ENCODE data around the gene EMILIN1.
A peak's percentile ranks its signal among the peaks of the same experiment; 100 is the strongest.
"Not testable (repeated sequence)": the region's sequence is repeated elsewhere in the genome, so short reads cannot be mapped to it uniquely, and the experiment has no call there.

EMILIN1 gene

DNA sequence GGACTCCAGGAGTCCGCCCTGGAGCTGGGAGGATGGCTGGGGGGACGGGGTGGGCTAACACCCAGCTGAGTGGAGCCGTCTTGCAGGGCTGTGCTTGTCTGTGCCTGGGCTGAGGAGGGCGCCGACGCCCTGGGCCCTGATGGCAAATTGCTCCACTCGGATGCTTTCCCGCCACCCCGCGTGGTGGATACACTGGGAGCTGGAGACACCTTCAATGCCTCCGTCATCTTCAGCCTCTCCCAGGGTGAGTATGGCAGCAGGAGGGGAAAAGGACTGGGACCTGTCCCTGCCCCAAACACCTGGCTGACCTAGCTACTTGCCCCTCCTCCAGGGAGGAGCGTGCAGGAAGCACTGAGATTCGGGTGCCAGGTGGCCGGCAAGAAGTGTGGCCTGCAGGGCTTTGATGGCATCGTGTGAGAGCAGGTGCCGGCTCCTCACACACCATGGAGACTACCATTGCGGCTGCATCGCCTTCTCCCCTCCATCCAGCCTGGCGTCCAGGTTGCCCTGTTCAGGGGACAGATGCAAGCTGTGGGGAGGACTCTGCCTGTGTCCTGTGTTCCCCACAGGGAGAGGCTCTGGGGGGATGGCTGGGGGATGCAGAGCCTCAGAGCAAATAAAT, 21.0 kb downstream of the EMILIN1 start:
- H3K9me3 ChIP-seq (ENCODE audit: control insufficient read depth in 1 of 2, low read length in 2 of 2), result no peaks in the 10 kb centered on the region
- H3K27ac ChIP-seq (ENCODE audit: low read length), result no peak overlapping the region
- H3K36me3 ChIP-seq (ENCODE audit: control insufficient read depth in 1 of 2, insufficient read depth in 2 of 2, low read length in 2 of 2), result peaks cover 0 to 3% of the 10 kb centered on the region in 2 donors
- no peak overlapping the region for H3K4me3 ChIP-seq (ENCODE audit: low read depth in 1 of 2, low read length in 2 of 2)
- H3K4me1 ChIP-seq (ENCODE audit: control insufficient read depth in 1 of 2, insufficient read depth in 2 of 2, low read length in 2 of 2), result peaks cover 10 to 11% of the 10 kb centered on the region in 2 donors
- no peaks in the 10 kb centered on the region for H3K27me3 ChIP-seq (ENCODE audit: low read depth, low read length)

- H3K4me3 ChIP-seq (ENCODE audit: low read depth in 1 of 2, low read length in 2 of 2), result no peak overlapping the region
- no peaks in the 10 kb centered on the region for H3K27me3 ChIP-seq (ENCODE audit: low read depth, low read length)
- no peak overlapping the region for H3K27ac ChIP-seq (ENCODE audit: low read length)
- H3K9me3 ChIP-seq (ENCODE audit: control insufficient read depth in 1 of 2, low read length in 2 of 2), result no peaks in the 10 kb centered on the region
- peaks cover 0 to 3% of the 10 kb centered on the region in 2 donors for H3K36me3 ChIP-seq (ENCODE audit: control insufficient read depth in 1 of 2, insufficient read depth in 2 of 2, low read length in 2 of 2)
- peaks cover 10 to 11% of the 10 kb centered on the region in 2 donors for H3K4me1 ChIP-seq (ENCODE audit: control insufficient read depth in 1 of 2, insufficient read depth in 2 of 2, low read length in 2 of 2)
Measured at GRCh38 chr2:27100036-27100435, 21.6 kb downstream of the EMILIN1 start.

GRCh38 chr2:27102329-27102728, 23.9 kb downstream of the EMILIN1 start:
- no peaks in the 10 kb centered on the region for H3K9me3 ChIP-seq (ENCODE audit: control insufficient read depth in 1 of 2, low read length in 2 of 2)
- peaks cover 0 to 3% of the 10 kb centered on the region in 2 donors for H3K36me3 ChIP-seq (ENCODE audit: control insufficient read depth in 1 of 2, insufficient read depth in 2 of 2, low read length in 2 of 2)
- no peaks in the 10 kb centered on the region for H3K4me1 ChIP-seq (ENCODE audit: control insufficient read depth in 1 of 2, insufficient read depth in 2 of 2, low read length in 2 of 2)
- H3K27me3 ChIP-seq (ENCODE audit: low read depth, low read length), result no peaks in the 10 kb centered on the region
- H3K27ac ChIP-seq (ENCODE audit: low read length), result no peak overlapping the region
- no peak overlapping the region for H3K4me3 ChIP-seq (ENCODE audit: low read depth in 1 of 2, low read length in 2 of 2)

DNA sequence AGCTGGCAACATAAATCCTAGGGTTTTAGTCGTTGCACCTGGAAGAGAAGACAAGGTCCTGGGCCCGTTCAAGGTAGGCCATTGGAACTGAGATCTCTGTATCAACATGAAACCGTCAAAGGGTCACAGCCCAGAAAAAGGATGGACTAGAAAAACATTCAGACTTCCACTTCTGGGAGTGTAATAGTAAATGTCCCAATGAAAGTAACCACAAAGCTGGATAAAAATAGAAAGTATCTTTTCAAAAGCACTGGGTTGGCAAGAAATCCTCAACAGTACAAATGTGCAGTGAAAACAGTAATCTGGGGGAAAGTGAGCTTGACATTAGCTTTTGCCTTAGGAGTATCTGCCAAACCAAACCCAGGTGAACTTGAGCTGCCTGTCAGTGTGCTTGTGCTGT, 27.6 kb downstream of the EMILIN1 start:
- H3K36me3 ChIP-seq (ENCODE audit: control insufficient read depth in 1 of 2, insufficient read depth in 2 of 2, low read length in 2 of 2), result no peaks in the 10 kb centered on the region
- no peaks in the 10 kb centered on the region for H3K4me1 ChIP-seq (ENCODE audit: control insufficient read depth in 1 of 2, insufficient read depth in 2 of 2, low read length in 2 of 2)
- H3K27me3 ChIP-seq (ENCODE audit: low read depth, low read length), result no peaks in the 10 kb centered on the region
- H3K27ac ChIP-seq (ENCODE audit: low read length), result no peak overlapping the region
- H3K4me3 ChIP-seq (ENCODE audit: low read depth in 1 of 2, low read length in 2 of 2), result no peak overlapping the region
- no peaks in the 10 kb centered on the region for H3K9me3 ChIP-seq (ENCODE audit: control insufficient read depth in 1 of 2, low read length in 2 of 2)

DNA sequence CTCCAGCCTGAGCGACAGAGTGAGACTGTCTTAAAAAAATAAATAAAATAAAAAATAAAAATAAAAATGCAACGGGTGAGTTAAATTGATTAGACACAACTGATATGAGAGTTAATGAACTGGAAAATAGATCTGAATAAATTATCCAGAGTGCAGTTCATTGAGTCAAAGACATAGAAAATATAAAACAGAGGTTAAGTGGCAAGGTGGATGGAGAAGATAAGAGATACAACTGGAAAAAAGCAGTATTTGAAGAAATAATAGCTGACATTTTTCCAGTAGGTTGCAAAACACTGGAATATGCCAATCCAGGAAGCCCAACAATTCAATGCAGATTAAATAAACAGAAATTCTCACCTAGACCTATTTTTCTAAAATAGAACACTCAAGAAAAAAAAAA, 29.8 kb downstream of the EMILIN1 start:
- Histone ChIP-seq H3K27me3 (ENCODE audit: low read depth, low read length) (no peaks in the 10 kb centered on the region), H3K9me3 (ENCODE audit: control insufficient read depth in 1 of 2, low read length in 2 of 2) (no peaks in the 10 kb centered on the region), H3K27ac (ENCODE audit: low read length) (no peak overlapping the region), H3K36me3 (ENCODE audit: control insufficient read depth in 1 of 2, insufficient read depth in 2 of 2, low read length in 2 of 2) (no peaks in the 10 kb centered on the region), H3K4me3 (ENCODE audit: low read depth in 1 of 2, low read length in 2 of 2) (no peak overlapping the region), H3K4me1 (ENCODE audit: control insufficient read depth in 1 of 2, insufficient read depth in 2 of 2, low read length in 2 of 2) (no peaks in the 10 kb centered on the region)

DNA sequence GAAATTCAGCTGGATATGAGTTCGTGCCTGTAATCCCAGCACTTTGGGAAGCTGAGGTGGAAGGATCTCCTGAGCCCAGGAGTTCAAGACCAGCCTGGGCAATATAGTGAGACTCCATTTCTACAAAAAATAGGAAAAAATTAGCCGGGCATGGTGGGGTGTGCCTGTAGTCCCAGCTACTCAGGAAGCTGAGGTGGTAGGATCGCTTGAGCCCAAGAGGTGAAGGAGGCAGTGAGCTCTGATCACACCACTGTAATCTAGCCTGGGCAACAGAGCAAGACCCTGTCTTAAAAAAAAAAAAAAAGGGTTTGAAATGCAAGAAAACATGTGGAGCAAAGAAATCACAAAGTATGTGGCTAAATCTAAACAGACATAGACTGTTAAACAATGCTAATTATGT, 30.7 kb downstream of the EMILIN1 start:
- H3K36me3 ChIP-seq (ENCODE audit: control insufficient read depth in 1 of 2, insufficient read depth in 2 of 2, low read length in 2 of 2), result no peaks in the 10 kb centered on the region
- no peaks in the 10 kb centered on the region for H3K27me3 ChIP-seq (ENCODE audit: low read depth, low read length)
- H3K27ac ChIP-seq (ENCODE audit: low read length), result no peak overlapping the region
- H3K9me3 ChIP-seq (ENCODE audit: control insufficient read depth in 1 of 2, low read length in 2 of 2), result no peaks in the 10 kb centered on the region
- H3K4me1 ChIP-seq (ENCODE audit: control insufficient read depth in 1 of 2, insufficient read depth in 2 of 2, low read length in 2 of 2), result no peaks in the 10 kb centered on the region
- H3K4me3 ChIP-seq (ENCODE audit: low read depth in 1 of 2, low read length in 2 of 2), result no peak overlapping the region

DNA sequence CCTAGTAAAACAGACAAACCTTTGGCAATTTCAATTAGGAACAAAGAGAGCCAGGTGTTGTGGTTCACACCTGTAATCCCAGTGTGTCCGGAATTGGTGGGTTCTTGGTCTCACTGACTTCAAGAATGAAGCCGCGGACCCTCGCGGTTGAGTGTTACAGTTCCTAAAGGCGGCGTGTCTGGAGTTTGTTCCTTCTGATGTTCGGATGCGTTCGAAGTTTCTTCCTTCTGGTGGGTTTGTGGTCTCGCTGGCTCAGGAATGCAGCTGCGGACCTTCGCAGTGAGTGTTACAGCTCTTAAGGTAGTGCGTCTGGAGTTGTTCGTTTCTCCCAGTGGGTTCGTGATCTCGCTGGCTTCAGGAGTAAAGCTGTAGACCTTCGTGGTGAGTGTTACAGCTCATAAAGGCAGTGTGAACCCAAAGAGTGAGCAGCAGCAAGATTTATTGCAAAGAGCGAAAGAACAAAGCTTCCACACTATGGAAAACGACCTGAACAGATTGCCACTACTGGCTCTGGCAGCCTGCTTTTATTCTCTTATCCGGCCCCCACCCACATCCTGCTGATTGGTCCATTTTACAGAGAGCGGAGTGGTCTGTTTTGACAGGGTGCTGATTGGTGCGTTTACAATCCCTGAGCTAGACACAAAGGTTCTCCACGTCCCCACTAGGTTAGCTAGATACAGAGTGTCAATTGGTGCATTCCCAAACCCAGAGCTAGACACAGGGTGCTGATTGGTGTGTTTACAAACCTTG, 32.4 kb downstream of the EMILIN1 start:
- not testable (repeated sequence) for H3K9me3 ChIP-seq (ENCODE audit: control insufficient read depth in 1 of 2, low read length in 2 of 2); H3K27me3 ChIP-seq (ENCODE audit: low read depth, low read length); H3K36me3 ChIP-seq (ENCODE audit: control insufficient read depth in 1 of 2, insufficient read depth in 2 of 2, low read length in 2 of 2); H3K27ac ChIP-seq (ENCODE audit: low read length); H3K4me1 ChIP-seq (ENCODE audit: control insufficient read depth in 1 of 2, insufficient read depth in 2 of 2, low read length in 2 of 2); H3K4me3 ChIP-seq (ENCODE audit: low read depth in 1 of 2, low read length in 2 of 2)

DNA sequence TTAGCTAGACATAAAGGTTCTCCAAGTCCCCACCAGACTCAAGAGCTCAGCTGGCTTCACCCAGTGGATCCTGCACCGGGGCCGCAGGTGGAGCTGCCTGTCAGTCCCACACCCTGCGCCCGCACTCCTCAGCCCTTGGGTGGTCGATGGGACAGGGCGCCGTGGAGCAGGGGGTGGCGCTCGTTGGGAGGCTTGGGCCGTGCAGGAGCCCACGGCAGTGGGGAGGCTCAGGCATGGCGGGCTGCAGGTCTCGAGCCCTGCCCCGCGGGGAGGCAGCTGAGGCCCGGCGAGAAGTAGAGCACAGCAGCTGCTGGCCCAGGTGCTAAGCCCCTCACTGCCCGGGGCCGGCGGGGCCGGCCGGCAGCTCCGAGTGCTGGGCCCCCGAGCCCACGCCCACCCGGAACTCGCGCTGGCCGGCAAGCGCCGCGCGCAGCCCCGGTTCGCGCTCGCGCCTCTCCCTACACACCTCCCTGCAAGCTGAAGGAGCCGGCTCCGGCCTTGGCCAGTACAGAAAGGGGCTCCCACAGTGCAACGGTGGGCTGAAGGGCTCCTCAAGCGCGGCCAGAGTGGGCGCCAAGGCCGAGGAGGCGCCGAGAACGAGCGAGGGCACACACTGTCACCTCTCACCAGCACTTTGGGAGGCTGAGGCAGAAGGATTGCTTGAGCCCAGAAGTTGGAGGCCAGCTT, 33.1 kb downstream of the EMILIN1 start:
- not testable (repeated sequence) for H3K4me3 ChIP-seq (ENCODE audit: low read depth in 1 of 2, low read length in 2 of 2); H3K4me1 ChIP-seq (ENCODE audit: control insufficient read depth in 1 of 2, insufficient read depth in 2 of 2, low read length in 2 of 2); H3K27me3 ChIP-seq (ENCODE audit: low read depth, low read length); H3K36me3 ChIP-seq (ENCODE audit: control insufficient read depth in 1 of 2, insufficient read depth in 2 of 2, low read length in 2 of 2); H3K9me3 ChIP-seq (ENCODE audit: control insufficient read depth in 1 of 2, low read length in 2 of 2); H3K27ac ChIP-seq (ENCODE audit: low read length)

DNA sequence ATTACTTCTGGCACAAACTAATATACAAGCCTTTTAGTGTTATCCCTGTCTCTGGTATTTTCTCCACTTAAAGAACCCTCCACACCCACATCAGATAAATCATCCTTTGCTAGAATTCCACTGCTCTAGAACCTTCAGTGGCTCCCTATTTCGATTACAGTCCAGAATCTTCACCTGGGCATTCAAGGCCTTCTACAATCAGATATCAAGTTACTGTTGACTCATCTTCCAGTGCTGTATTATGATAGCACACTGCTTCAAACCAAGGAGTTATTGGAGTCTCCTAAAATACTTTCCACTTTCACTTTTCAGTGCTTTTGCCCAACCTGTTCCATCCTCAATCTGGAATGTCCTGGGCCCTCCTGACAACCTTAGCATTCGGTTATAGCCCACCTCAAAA, 37.1 kb downstream of the EMILIN1 start:
- no peaks in the 10 kb centered on the region for H3K36me3 ChIP-seq (ENCODE audit: control insufficient read depth in 1 of 2, insufficient read depth in 2 of 2, low read length in 2 of 2)
- no peak overlapping the region for H3K4me3 ChIP-seq (ENCODE audit: low read depth in 1 of 2, low read length in 2 of 2)
- peaks cover 0 to 6% of the 10 kb centered on the region in 2 donors for H3K4me1 ChIP-seq (ENCODE audit: control insufficient read depth in 1 of 2, insufficient read depth in 2 of 2, low read length in 2 of 2)
- no peaks in the 10 kb centered on the region for H3K9me3 ChIP-seq (ENCODE audit: control insufficient read depth in 1 of 2, low read length in 2 of 2)
- H3K27me3 ChIP-seq (ENCODE audit: low read depth, low read length), result peaks cover 18% of the 10 kb centered on the region
- no peak overlapping the region for H3K27ac ChIP-seq (ENCODE audit: low read length)

GRCh38 chr2:27117995-27118524, 39.6 kb downstream of the EMILIN1 start:
- H3K27me3 ChIP-seq (ENCODE audit: low read depth, low read length), result peaks cover 18% of the 10 kb centered on the region
- peak overlapping the region; percentile 33 to 52 for H3K4me3 ChIP-seq (ENCODE audit: low read depth in 1 of 2, low read length in 2 of 2)
- H3K4me1 ChIP-seq (ENCODE audit: control insufficient read depth in 1 of 2, insufficient read depth in 2 of 2, low read length in 2 of 2), result peaks cover 2 to 9% of the 10 kb centered on the region in 2 donors
- no peaks in the 10 kb centered on the region for H3K9me3 ChIP-seq (ENCODE audit: control insufficient read depth in 1 of 2, low read length in 2 of 2)
- no peak overlapping the region for H3K27ac ChIP-seq (ENCODE audit: low read length)
- no peaks in the 10 kb centered on the region for H3K36me3 ChIP-seq (ENCODE audit: control insufficient read depth in 1 of 2, insufficient read depth in 2 of 2, low read length in 2 of 2)

DNA sequence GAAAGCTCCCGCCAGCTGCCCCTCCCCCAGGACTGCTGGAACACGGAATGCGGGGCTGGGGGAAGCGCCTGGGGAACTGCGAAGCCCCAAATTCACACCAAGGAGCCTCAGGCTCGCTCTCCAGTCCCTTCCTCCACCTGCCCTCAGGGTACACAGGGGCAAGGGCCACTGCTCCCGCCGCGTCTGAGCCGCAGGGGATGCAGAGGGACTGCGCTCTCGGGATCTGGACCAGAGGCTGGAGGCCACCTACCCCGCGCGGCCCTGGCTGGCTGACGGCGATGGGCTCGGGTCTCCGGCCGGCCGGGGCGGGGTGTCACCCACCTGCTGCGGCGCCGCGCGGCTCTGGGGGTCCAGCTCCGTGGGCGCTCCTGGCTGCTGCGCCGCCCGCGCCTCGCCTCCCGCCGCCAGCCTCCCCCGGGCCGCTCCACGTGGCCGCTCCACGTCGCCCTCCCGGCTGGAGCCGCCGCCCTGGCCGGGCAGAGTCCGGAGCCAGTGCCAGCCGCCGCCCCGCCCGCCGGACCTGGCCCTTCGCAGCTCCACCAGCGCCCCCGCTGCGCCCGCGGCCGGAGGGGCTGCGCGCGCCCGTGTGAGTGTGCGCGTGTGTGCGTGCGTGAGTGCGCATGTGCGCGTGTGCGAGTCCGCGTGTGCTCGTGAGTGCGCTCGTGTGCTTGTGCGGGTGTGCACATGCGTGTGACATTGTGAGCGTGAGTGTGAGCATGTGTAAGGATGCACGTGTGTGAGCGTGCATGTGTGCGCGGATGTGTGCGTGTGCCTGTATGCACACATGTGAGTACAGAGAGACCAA, 40.3 kb downstream of the EMILIN1 start, which contains the start of gene CGREF1:
TSS of gene CGREF1 (minus strand) at position 604 of the 805 bp plus-strand sequence. CDS start 14,762 bp downstream, outside the sequence.
- Histone ChIP-seq H3K36me3 (ENCODE audit: control insufficient read depth in 1 of 2, insufficient read depth in 2 of 2, low read length in 2 of 2) (no peaks in the 10 kb centered on the region), H3K4me3 (ENCODE audit: low read depth in 1 of 2, low read length in 2 of 2) (peak within 1 kb of the TSS; percentile 33 to 52), H3K27ac (ENCODE audit: low read length) (no peak within 1 kb of the TSS), H3K27me3 (ENCODE audit: low read depth, low read length) (peaks cover 18% of the 10 kb centered on the region), H3K4me1 (ENCODE audit: control insufficient read depth in 1 of 2, insufficient read depth in 2 of 2, low read length in 2 of 2) (peaks cover 5 to 9% of the 10 kb centered on the region in 2 donors), H3K9me3 (ENCODE audit: control insufficient read depth in 1 of 2, low read length in 2 of 2) (no peaks in the 10 kb centered on the region)

Measured in muscle layer of duodenum (tissue), 2 donors.